AG04449 (cell line): ENCODE data around the gene STARD3.

Experiments
- CTCF ChIA-PET: fragments of 350-600 bp; formaldehyde crosslinking; extraction: SDS; loops from one replicate; lab custom pipeline; 2021; ENCODE audit warnings: antibody characterized with exemption; lab: Yijun Ruan, JAX
- POLR2A ChIA-PET: fragments of 400-600, 350-600 bp; formaldehyde crosslinking; extraction: SDS; loops from one replicate; lab custom pipeline; 2020; ENCODE audit warnings: antibody characterized with exemption, inconsistent platforms; lab: Yijun Ruan, JAX
- DNase-seq: peaks from one replicate; pipeline ENCODE4 v3.0.0-alpha.2; 2010; ENCODE audit warnings: low read depth, low spot score
- H3K4me3 ChIP-seq: 2 replicates; pipeline ENCODE4 v1.5.1; 2011; ENCODE audit warnings: low read depth, mild to moderate bottlenecking, control low read depth, low read length
- CTCF ChIP-seq: IDR thresholded peaks from one replicate; pipeline ENCODE4 v1.5.1; 2011; ENCODE audit warnings: mild to moderate bottlenecking, moderate library complexity, low read length, control low read depth, inconsistent platforms; ENCODE audit not compliant: insufficient read depth; ENCODE audit errors: missing control alignments

STARD3 gene

GRCh38 chr17:39687101-39687545 lies 50.2 kb downstream of the STARD3 start:
- DNase-seq, result no peak
- POLR2A ChIA-PET, result interaction anchor here (1.3 kb wide), 1 partner anchor 59 kb away, joined by 4 read pairs; no protein-coding TSS in a partner anchor

DNA sequence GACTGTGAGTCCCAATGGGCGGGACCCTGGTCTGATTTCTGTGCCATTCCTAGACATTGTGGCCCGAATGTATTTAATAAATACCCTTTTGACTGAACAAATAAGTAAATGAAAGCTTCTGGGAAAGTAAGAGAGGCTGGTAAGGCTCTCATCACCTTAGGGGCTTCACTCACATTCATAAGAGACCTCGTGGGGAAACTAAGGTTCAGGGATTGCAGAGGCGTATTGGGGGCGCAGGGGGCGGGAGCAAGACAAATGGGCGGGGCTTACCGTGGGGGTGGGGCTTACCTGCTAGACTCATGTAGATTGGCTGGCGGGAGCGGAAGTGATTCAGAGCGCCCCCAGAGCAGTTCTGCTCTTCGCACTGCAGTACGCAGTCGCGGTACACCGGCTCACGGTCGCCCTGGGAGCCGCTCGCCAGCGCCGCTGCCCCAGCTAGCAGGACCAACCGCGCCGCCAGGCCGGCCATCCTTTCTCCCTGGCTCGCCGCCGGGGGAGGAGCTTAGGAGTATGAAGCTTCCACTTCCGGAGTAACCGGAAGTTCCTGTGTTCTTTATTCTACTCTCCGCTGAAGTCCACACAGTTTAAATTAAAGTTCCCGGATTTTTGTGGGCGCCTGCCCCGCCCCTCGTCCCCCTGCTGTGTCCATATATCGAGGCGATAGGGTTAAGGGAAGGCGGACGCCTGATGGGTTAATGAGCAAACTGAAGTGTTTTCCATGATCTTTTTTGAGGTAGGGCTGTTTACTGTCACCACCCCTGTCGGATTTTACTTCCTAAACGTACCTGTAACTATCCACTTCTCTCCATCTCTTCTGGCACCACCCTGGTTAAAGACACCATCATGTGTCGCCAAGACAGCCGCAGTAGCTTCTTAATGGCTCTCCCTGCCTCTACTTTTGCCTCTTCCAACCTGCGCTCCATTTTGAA lies 50.9 kb downstream of the STARD3 start, which contains the start of gene PGAP3:
Gene PGAP3, minus strand, starts transcription at position 512 of the 929 bp plus-strand sequence. Its CDS starts 43 bp downstream, at position 469.
- peak; percentile 44 for DNase-seq
- ChIA-PET POLR2A (interaction anchor here (0.5 to 2.9 kb wide), 7 partner anchors 11 to 227 kb away, joined by 3 to 27 read pairs (median 4); partner anchors contain the start of genes CDK12, ERBB2 and MIEN1), CTCF (interaction anchor here (0.7 to 3.1 kb wide), 9 partner anchors 10 to 65 kb away, joined by 3 to 18 read pairs (median 5); partner anchors contain the start of genes ERBB2 and PNMT)
- no peak for TF ChIP-seq CTCF
- H3K4me3 ChIP-seq, result peak within 1 kb of the TSS; percentile 76

More at GRCh38 chr17:39687101-39687545, 50.2 kb downstream of the STARD3 start:
- peak overlapping the region; percentile 76 for H3K4me3 ChIP-seq
- no peak for TF ChIP-seq CTCF
- CTCF ChIA-PET, result interaction anchor here (0.7 to 3.1 kb wide), 6 partner anchors 16 to 65 kb away, joined by 3 to 18 read pairs (median 6); partner anchors contain the start of gene PNMT

GRCh38 chr17:39688475-39688835 lies 51.5 kb downstream of the STARD3 start:
- CTCF ChIA-PET, result interaction anchor here (1.2 to 3.1 kb wide), 6 partner anchors 11 to 66 kb away, joined by 4 to 18 read pairs (median 6); partner anchors contain the start of gene ERBB2
- no peak for DNase-seq
- POLR2A ChIA-PET, result interaction anchor here (0.8 to 2.9 kb wide), 5 partner anchors 10 to 60 kb away, joined by 4 to 27 read pairs (median 4); partner anchors contain the start of genes ERBB2 and MIEN1
- H3K4me3 ChIP-seq, result peak overlapping the region; percentile 76
- no peak for TF ChIP-seq CTCF

DNA sequence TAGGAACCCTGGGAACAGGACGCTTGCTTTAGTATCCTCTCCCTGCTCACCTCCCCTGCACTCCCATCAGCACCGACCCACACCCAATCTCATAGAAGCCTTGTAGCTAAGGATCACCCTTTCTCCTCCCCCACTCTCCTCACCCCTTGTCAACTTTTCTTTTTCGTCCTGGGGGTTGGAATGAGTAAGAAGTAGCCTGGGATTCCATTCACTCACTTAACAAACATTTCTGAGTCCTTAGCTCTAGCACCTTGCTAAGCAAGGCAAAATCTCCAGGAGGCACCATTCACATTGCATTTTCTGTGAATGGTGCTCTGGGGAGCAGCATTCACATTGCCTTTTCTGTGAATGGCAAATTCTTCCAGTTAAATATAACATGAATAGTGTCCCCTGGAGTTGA lies 52.0 kb downstream of the STARD3 start:
- ChIA-PET CTCF (interaction anchor here (0.9 to 3.1 kb wide), 4 partner anchors 11 to 67 kb away, joined by 3 to 18 read pairs (median 10); partner anchors contain the start of gene ERBB2), POLR2A (interaction anchor here (2.9 kb wide), 1 partner anchor 11 kb away, joined by 27 read pairs; the partner anchor contains the start of gene ERBB2)
- no peak for TF ChIP-seq CTCF
- H3K4me3 ChIP-seq, result peak overlapping the region; percentile 76
- no peak for DNase-seq

- DNase-seq, result no peak
- CTCF ChIA-PET, result interaction anchor here (1.4 to 2.3 kb wide), 3 partner anchors 25 to 41 kb away, joined by 3 to 6 read pairs (median 4); partner anchors contain the start of gene MIEN1
- H3K4me3 ChIP-seq, result no peak overlapping the region
- TF ChIP-seq CTCF, result no peak
- POLR2A ChIA-PET, result no interaction called here
These were observed 57.6 kb downstream of the STARD3 start for GRCh38 chr17:39694593-39694992.

DNA sequence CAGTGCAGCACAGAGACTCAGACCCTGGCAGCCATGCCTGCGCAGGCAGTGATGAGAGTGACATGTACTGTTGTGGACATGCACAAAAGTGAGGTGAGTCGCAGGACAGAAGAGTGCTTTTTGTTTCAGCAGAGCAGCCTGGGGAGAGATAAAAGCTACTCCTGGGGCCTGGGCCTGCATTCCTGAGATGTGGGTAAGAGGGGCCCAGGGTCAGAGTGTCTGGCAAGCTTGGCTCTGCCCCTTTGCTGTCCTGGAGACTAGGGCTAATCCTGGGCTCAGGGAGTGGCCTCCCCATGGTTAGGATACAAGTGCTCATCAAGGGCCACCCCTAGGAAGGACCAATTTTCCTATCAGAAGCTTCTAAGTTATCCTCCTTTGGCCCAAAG lies 58.1 kb downstream of the STARD3 start:
- POLR2A ChIA-PET, result no interaction called here
- no peak for DNase-seq
- no peak for TF ChIP-seq CTCF
- CTCF ChIA-PET, result interaction anchor here (1.4 to 2.3 kb wide), 3 partner anchors 26 to 41 kb away, joined by 3 to 6 read pairs (median 4); partner anchors contain the start of gene MIEN1
- H3K4me3 ChIP-seq, result no peak overlapping the region
